Cardiac fibroblast (primary cell): ENCODE data around the gene TMC1.
"Not testable (repeated sequence)": the region's sequence is repeated elsewhere in the genome, so short reads cannot be mapped to it uniquely, and the experiment has no call there.

Source experiments
- DNase-seq, 2 donors: peaks; one replicate each; pipeline versions ENCODE4 v3.0.0 to v3.0.0-alpha.2; 2010; ENCODE audit warnings: low read depth in 2 of 2
- H3K4me3 ChIP-seq, 2 donors: replicated peaks in 1 of 2; 1 replicate in 1 of 2; 2 replicates in 1 of 2; pipeline ENCODE4 v1.5.1; 2011; ENCODE audit warnings: low read depth in 2 of 2, low read length in 2 of 2, mild to moderate bottlenecking in 2 of 2, moderate library complexity in 1 of 2
- TF ChIP-seq, protein P1 (sequence below): IDR thresholded peaks from one replicate; pipeline ENCODE4 v1.5.1; 2011; ENCODE audit warnings: low read depth, mild to moderate bottlenecking, low read length, inconsistent platforms

Gene TMC1

DNA sequence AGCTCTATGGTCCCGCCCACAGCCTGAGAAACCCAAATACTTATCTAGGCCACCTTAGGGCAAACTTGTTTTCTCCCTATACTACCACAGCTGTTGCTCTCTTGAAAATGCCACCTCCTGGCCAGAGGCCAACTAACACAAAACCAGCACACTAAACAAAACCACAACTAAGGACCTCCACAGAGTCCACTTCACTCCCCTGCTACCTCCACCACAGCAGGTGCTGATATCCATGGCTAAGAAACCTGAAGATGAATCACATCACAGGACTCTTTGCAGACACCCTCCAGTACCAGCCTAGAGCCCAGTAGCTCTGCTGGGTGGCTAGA is 323.0 kb downstream of the TMC1 start:
- H3K4me3 ChIP-seq = no peak overlapping the region
- no peak for DNase-seq
- TF ChIP-seq, protein P1, sequence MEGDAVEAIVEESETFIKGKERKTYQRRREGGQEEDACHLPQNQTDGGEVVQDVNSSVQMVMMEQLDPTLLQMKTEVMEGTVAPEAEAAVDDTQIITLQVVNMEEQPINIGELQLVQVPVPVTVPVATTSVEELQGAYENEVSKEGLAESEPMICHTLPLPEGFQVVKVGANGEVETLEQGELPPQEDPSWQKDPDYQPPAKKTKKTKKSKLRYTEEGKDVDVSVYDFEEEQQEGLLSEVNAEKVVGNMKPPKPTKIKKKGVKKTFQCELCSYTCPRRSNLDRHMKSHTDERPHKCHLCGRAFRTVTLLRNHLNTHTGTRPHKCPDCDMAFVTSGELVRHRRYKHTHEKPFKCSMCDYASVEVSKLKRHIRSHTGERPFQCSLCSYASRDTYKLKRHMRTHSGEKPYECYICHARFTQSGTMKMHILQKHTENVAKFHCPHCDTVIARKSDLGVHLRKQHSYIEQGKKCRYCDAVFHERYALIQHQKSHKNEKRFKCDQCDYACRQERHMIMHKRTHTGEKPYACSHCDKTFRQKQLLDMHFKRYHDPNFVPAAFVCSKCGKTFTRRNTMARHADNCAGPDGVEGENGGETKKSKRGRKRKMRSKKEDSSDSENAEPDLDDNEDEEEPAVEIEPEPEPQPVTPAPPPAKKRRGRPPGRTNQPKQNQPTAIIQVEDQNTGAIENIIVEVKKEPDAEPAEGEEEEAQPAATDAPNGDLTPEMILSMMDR = no peak

DNA sequence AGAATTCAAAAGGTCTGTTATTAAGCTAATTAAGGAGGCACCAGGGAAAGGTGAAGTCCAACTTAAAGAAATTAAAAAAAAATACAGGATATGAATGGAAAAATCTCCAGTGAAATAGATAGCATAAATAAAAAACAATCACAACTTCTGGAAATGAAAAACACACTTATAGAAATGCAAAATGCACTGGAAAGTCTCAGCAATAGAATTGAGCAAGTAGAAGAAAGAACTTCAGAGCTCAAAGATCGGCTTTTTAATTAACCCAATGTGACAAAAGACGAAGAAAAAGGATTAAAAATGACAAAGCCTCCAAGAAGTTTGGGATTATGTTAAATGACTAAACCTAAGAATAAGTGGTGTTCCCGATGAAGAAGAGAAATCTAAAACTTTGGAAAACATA is 323.6 kb downstream of the TMC1 start:
- H3K4me3 ChIP-seq, DNase-seq: not testable (repeated sequence)

DNA sequence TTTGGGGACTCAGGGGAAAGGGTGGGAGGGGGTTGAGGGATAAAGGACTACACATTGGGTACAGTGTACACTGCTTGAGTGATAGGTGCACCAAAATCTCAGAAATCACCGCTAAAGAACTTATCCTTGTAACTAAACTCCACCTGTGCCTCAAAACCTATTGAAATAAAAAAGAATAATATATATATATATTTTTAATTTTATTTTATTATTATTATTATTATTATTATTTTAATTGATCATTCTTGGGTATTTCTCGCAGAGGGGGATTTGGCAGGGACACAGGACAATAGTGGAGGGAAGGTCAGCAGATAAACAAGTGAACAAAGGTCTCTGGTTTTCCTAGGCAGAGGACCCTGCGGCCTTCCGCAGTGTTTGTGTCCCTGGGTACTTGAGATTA is 328.8 kb downstream of the TMC1 start:
- not testable (repeated sequence) for H3K4me3 ChIP-seq, DNase-seq

DNA sequence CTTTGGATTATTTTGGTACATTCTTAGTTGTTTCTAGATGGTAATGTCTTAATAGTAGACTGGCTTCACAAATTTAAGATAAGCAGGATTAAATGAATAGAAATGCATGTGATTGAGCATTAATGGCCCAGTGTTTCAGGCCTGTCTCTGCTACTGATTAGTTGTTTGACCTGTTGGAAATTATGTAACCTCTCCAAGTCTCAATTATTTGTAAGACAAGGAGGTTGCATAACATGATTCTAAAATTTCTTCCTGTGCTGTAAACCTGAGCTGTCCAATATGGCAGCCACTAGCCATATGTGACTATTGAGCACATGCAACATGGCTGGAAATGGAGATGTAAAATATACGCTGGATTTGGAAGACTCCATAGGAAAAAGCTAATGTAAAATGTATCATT is 333.9 kb downstream of the TMC1 start:
- no peak for DNase-seq
- H3K4me3 ChIP-seq = no peak overlapping the region
- TF ChIP-seq, protein P1 = no peak

DNA sequence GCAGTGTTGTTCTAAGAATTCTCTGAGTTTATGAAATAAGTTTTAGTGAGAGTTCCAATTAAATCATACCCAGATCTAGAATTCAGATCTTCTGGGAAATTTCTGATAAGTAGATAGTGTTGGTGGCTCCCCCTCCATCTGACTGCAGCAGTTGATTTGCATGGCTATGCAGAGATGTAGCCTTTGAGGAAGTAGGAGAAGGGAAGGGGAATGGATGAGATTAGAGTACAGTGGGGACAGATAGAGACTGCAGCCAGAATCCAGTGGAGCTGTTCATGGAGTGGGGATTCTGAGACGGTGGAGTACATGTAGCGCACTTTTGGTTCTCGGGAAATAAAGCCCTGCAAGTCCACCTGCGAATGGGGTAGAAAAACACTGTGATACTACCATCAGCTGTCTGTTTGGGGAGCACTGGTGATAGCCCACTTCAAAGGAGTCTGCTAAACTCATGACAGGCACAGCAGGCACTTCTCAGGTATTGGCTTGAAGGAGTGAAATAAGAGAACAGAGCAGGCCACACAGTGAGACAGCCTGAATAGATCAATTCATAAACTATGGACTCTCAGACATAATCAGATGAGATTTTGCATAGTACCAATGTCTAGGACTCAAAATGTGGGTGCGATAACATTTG is 334.6 kb downstream of the TMC1 start:
- H3K4me3 ChIP-seq = no peak overlapping the region
- DNase-seq = no peak
- TF ChIP-seq, protein P1 = no peak

DNA sequence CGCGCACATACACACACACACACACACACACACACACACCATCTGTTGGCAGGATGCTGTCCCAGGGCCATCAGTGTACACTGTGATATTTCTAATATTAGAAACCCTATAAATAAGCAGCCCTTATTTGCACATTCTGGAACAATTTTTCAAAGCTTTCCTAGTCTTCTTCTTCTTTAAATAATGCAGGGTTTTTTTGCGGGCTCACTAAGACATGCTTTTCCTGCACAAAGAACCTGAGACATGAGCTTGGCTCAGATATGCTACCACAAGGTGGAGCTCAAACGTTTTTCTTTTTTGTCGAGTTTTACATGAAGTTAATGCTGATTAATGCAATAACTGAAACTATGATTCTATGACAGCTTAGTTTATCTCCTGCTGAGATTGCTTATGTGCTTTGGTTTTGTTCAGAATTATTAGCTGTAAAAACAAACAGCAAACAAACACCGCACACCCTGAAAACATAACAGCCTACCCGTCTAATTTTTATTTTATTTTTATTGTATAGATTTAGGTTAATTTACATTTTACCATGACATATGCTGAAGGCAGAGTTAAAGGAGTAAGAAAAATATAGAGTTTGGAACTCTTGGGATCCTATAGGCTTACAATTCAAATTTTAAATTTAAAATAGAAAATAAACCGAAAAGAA is 335.7 kb downstream of the TMC1 start:
- TF ChIP-seq, protein P1 = peak; percentile 68
- peak; percentile 80 to 86 for DNase-seq
- no peak overlapping the region for H3K4me3 ChIP-seq

DNA sequence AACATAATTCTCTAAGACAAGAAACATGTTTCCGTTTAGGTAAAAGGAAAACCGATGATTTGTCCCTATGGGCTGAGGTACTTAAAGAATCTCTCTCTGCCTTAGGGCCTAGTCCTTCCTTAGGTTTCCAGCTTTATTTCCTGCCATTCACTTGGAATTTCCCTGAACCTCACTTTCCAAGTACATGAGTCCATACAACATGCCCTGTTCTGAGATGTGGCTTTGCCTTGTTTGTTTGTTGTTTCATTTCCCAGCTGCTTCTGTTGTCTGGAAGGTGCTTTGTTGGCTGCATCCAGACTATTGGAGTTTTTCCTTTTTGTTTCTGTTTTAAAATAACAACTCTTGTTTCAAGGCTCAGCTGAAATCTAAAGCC is 336.2 kb downstream of the TMC1 start:
- no peak overlapping the region for H3K4me3 ChIP-seq
- TF ChIP-seq, protein P1 = no peak
- no peak for DNase-seq
